ENCODE measurements around the gene GOT1.

GOT1 gene

GRCh38 chr10:99353182-99353581 lies 77.2 kb downstream of the GOT1 start:
- ATAC-seq = no peak

DNA sequence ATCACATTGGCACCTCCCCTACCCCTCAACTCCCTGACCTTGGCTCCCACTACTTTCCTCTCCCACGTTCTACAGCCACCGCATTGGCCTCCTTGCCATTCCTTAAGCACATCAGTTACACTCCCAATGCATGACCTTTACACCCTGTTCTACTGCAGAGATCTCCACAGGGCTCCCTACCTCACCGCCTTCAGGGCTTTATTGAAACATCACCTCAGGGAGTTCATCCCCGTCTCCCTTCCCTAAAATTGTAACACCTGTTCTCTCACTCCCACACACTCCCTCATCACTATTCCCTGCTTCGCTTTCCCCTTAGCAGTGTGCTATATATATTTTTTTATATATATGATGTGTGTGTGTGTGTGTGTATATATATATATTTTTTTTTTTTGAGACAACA lies 82.8 kb downstream of the GOT1 start:
- ATAC-seq = no peak
